Endothelial cell of umbilical vein (primary cell): ENCODE data around the gene TTC34. TPM values are rescaled to one million over a fixed set of nuclear protein-coding genes. Genes with fewer than 3 reads are reported as not detected.

Source experiments
- BruUV-seq: library from RNA; stranded (reverse); fragments of 400-500 nt; replicated peaks from 2 replicates; lab custom pipeline; 2021; lab: Mats Ljungman, UMichigan
- CTCF ChIA-PET: fragments of 300-600, 350-600 bp; sonication (Branson Sonifier 250); formaldehyde crosslinking; loops from one replicate; lab custom pipeline; 2021; ENCODE audit warnings: antibody characterized with exemption, inconsistent platforms; lab: Charles Lee
- POLR2A ChIA-PET: fragments of 300-600, 350-600 bp; sonication (Branson Sonifier 250); formaldehyde crosslinking; loops from one replicate; lab custom pipeline; 2021; ENCODE audit warnings: antibody characterized with exemption, inconsistent platforms; lab: Charles Lee
- DNase-seq: peaks from one replicate; pipeline ENCODE4 v3.0.0-alpha.2; 2011; ENCODE audit warnings: low read depth, low spot score
- FAIRE-seq: peaks from 2 replicates; lab custom pipeline; 2011; peaks lifted over from hg19 to GRCh38; lab: Jason Lieb, UNC
- H2AFZ ChIP-seq: 2 replicates; pipeline ENCODE4 v1.6.0; 2012; ENCODE audit warnings: low read depth, low read length, control low read depth, inconsistent platforms
- H3K27ac ChIP-seq: 2 replicates; pipeline ENCODE4 v1.5.1; 2011; ENCODE audit warnings: low read depth, mild to moderate bottlenecking, control low read depth, low read length, moderate library complexity; ENCODE audit not compliant: insufficient read depth
- H3K27me3 ChIP-seq, 2 experiments: 2 replicates each; pipeline versions ENCODE4 v1.6.0 to v1.6.1; 2011; ENCODE audit warnings: low read length in 2 of 2, mixed read lengths in 1 of 2; ENCODE audit not compliant: control insufficient read depth in 2 of 2, insufficient read depth in 2 of 2
- H3K36me3 ChIP-seq, 2 experiments: 2 replicates in 1 of 2; 3 replicates in 1 of 2; pipeline ENCODE4 v1.5.1; 2011; ENCODE audit warnings: low read length in 2 of 2, mild to moderate bottlenecking in 1 of 2, moderate library complexity in 1 of 2; ENCODE audit not compliant: control insufficient read depth in 2 of 2, insufficient read depth in 2 of 2; ENCODE audit errors: extremely low read depth in 1 of 2
- H3K4me1 ChIP-seq: 3 replicates; pipeline ENCODE4 v1.5.1; 2011; ENCODE audit warnings: mild to moderate bottlenecking, low read length; ENCODE audit not compliant: control insufficient read depth, insufficient read depth; ENCODE audit errors: extremely low read depth
- H3K4me2 ChIP-seq: 2 replicates; pipeline ENCODE4 v1.6.1; 2011; ENCODE audit warnings: low read length, control low read depth, mixed read lengths; ENCODE audit not compliant: insufficient read depth
- H3K4me3 ChIP-seq, 3 experiments: fragments of 200-600 bp in 1 of 3; sonication (generic), shearing (Covaris generic) in 1 of 3; replicated peaks in 1 of 3; 2 replicates each; pipeline ENCODE4 v1.5.1; 2011 to 2016; ENCODE audit warnings: control low read depth in 3 of 3, low read length in 3 of 3, mild to moderate bottlenecking in 2 of 3, inconsistent platforms in 1 of 3, low read depth in 1 of 3, moderate library complexity in 1 of 3; ENCODE audit not compliant: insufficient read depth in 1 of 3
- H3K79me2 ChIP-seq: 2 replicates; pipeline ENCODE4 v1.6.0; 2012; ENCODE audit warnings: low read length, inconsistent platforms; ENCODE audit not compliant: control insufficient read depth, insufficient read depth
- H3K9ac ChIP-seq: replicated peaks from 2 replicates; pipeline ENCODE3; 2011; ENCODE audit warnings: low read length, control low read depth; ENCODE audit not compliant: insufficient read depth; ENCODE audit errors: extremely low read depth
- H3K9me1 ChIP-seq: replicated peaks from 3 replicates; pipeline ENCODE4 v1.6.0; 2011; ENCODE audit warnings: mild to moderate bottlenecking, low read length; ENCODE audit not compliant: control insufficient read depth, insufficient read depth; ENCODE audit errors: extremely low read depth
- H3K9me3 ChIP-seq: replicated peaks from 2 replicates; pipeline ENCODE4 v1.5.1; 2012; ENCODE audit warnings: low read length, inconsistent platforms; ENCODE audit not compliant: control insufficient read depth, insufficient read depth
- H4K20me1 ChIP-seq: replicated peaks from 2 replicates; pipeline ENCODE3; 2011; ENCODE audit warnings: mild to moderate bottlenecking, low read length; ENCODE audit not compliant: control insufficient read depth, insufficient read depth; ENCODE audit errors: extremely low read depth
- EZH2 ChIP-seq: IDR thresholded peaks from 2 replicates; pipeline ENCODE4 v1.6.1; 2012; ENCODE audit warnings: borderline replicate concordance, low read depth, mild to moderate bottlenecking, moderate library complexity, low read length, inconsistent platforms; ENCODE audit not compliant: severe bottlenecking
- FOS ChIP-seq: IDR thresholded peaks from 2 replicates; pipeline ENCODE4 v1.6.1; 2011; ENCODE audit warnings: mild to moderate bottlenecking, low read length, moderate library complexity, borderline replicate concordance; ENCODE audit not compliant: insufficient read depth
- GATA2 ChIP-seq: IDR thresholded peaks from 2 replicates; pipeline ENCODE4 v1.7.0; 2011; ENCODE audit warnings: low read depth, mild to moderate bottlenecking, moderate library complexity, mixed read lengths, low read length; ENCODE audit not compliant: insufficient read length, insufficient read depth
- JUN ChIP-seq: IDR thresholded peaks from 2 replicates; pipeline ENCODE4 v1.6.1; 2011; ENCODE audit warnings: borderline replicate concordance, low read depth; ENCODE audit not compliant: insufficient read length, insufficient read depth
- MYC ChIP-seq: IDR thresholded peaks from one replicate; pipeline ENCODE4 v1.6.1; 2011; ENCODE audit warnings: mild to moderate bottlenecking, low read depth, low read length
- POLR2A ChIP-seq: IDR thresholded peaks from 2 replicates; pipeline ENCODE4 v1.6.1; 2012; ENCODE audit warnings: low read depth, mild to moderate bottlenecking, control low read depth, low read length
- POLR2AphosphoS5 ChIP-seq: IDR thresholded peaks from 2 replicates; pipeline ENCODE4 v1.6.1; 2012; ENCODE audit warnings: low read depth, mild to moderate bottlenecking, control low read depth, low read length, moderate library complexity; ENCODE audit not compliant: insufficient read depth
- dilution Hi-C: fragments of 300-500 bp; cut with MboI; formaldehyde crosslinking; loops from one replicate; pipeline ENCODE4 v1.15.0; 2019; ENCODE audit warnings: low sequenced_read_pairs; ENCODE audit not compliant: extremely low pct_ligation_motif_present
- intact Hi-C: fragments of 100-400 bp; cut with micrococcal nuclease; formaldehyde crosslinking; loops from one replicate; pipeline ENCODE4 v1.10.0; 2022
- polyA plus RNA-seq, 4 experiments: library from polyadenylated mRNA; depleted of rRNA in 3 of 4; stranded (reverse) in 3 of 4; unstranded in 1 of 4; fragments of >200 nt; gene quantifications; 2 replicates each; pipeline versions ENCODE4 v1.2.1 to v1.2.3, GENCODE V29; 2011 to 2012; ENCODE audit warnings: missing spikeins in 1 of 4
- total RNA-seq: library from RNA; stranded (reverse); gene quantifications from 2 replicates; pipeline ENCODE4 v1.2.3, GENCODE V29; 2021
- TF ChIP-seq, protein P1 (sequence below), 2 donors: IDR thresholded peaks; 1 replicate in 1 of 2; 2 replicates in 1 of 2; pipeline ENCODE4 v1.5.1; 2011; ENCODE audit warnings: low read length in 2 of 2, mild to moderate bottlenecking in 2 of 2, moderate library complexity in 2 of 2, control low read depth in 1 of 2, inconsistent platforms in 1 of 2, low read depth in 1 of 2; ENCODE audit not compliant: insufficient read depth in 1 of 2; ENCODE audit errors: extremely low read depth in 1 of 2
- TF ChIP-seq, protein P2 (sequence below): IDR thresholded peaks from 2 replicates; pipeline ENCODE4 v1.6.1; 2011; ENCODE audit not compliant: insufficient read depth, insufficient read length

The TTC34 gene
- total and polyA plus RNA-seq, 2 donors (not counting 3 experiments of a cell fraction or from before 2014, with no cell fraction given) = 0.08 to 0.77 TPM

DNA sequence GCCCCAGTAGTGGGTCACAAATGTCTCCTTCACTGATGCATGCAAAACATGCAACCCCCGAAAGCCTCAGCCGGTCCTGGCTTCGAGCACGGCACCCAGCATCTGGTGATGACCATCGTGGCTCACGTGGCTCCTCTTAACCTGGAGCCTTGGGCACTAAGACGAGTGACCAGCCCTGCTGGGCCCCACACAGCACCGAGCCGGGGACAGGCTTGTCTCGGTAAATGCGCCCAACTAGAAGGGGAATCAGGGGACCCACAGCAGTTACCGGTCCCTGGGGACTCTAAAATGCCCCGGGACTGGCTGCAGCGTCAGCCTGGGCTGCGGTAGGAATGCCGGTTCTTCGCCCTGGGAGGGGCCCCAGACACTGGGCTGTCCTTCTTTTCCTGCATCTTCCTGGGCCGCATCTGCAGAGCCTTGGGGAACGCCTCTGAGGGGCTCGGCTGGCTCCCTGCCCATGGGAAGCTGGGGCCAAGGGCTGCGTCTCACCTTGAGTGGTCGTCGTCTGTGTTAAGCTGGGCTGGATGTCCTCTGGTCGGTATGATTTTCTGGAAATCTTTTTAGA is 13.1 kb upstream of the TTC34 start:
- no peaks in the 10 kb centered on the region for H4K20me1 ChIP-seq
- ChIA-PET POLR2A (no interaction called here), CTCF (no interaction called here)
- no peaks in the 10 kb centered on the region for H3K4me1 ChIP-seq
- intact Hi-C loops (no loop called here), dilution Hi-C loops (no loop called here)
- no peaks in the 10 kb centered on the region for H3K79me2 ChIP-seq
- H3K9me1 ChIP-seq = no peaks in the 10 kb centered on the region
- DNase-seq (no peak), FAIRE-seq (no peak)
- no peak overlapping the region for H3K27ac ChIP-seq
- H3K9me3 ChIP-seq = no peaks in the 10 kb centered on the region
- no peaks in the 10 kb centered on the region for H3K36me3 ChIP-seq
- H2AFZ ChIP-seq = no peak overlapping the region
- H3K9ac ChIP-seq = no peak overlapping the region
- no peak overlapping the region for H3K4me3 ChIP-seq
- no peak for TF ChIP-seq EZH2
- TF ChIP-seq, protein P1, sequence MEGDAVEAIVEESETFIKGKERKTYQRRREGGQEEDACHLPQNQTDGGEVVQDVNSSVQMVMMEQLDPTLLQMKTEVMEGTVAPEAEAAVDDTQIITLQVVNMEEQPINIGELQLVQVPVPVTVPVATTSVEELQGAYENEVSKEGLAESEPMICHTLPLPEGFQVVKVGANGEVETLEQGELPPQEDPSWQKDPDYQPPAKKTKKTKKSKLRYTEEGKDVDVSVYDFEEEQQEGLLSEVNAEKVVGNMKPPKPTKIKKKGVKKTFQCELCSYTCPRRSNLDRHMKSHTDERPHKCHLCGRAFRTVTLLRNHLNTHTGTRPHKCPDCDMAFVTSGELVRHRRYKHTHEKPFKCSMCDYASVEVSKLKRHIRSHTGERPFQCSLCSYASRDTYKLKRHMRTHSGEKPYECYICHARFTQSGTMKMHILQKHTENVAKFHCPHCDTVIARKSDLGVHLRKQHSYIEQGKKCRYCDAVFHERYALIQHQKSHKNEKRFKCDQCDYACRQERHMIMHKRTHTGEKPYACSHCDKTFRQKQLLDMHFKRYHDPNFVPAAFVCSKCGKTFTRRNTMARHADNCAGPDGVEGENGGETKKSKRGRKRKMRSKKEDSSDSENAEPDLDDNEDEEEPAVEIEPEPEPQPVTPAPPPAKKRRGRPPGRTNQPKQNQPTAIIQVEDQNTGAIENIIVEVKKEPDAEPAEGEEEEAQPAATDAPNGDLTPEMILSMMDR (IDR thresholded peaks at IDR 0.05; ENCODE audit: extremely low read depth in 1 of 2, insufficient read depth in 1 of 2, low read depth in 1 of 2, low read length in 2 of 2) = no peak
- TF ChIP-seq, protein P2, sequence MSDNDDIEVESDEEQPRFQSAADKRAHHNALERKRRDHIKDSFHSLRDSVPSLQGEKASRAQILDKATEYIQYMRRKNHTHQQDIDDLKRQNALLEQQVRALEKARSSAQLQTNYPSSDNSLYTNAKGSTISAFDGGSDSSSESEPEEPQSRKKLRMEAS = no peak
- TF ChIP-seq MYC = no peak
- TF ChIP-seq POLR2AphosphoS5 = no peak
- no peak for TF ChIP-seq GATA2
- no peak for TF ChIP-seq JUN
- no peak for TF ChIP-seq POLR2A
- no peak for TF ChIP-seq FOS
- no peaks in the 10 kb centered on the region for H3K27me3 ChIP-seq
- no TSS peak for BruUV-seq
- H3K4me2 ChIP-seq = no peak overlapping the region
